Liver (tissue), 9 donors: ENCODE results near the gene SLC35D3. TPM values are rescaled to one million over a fixed set of nuclear protein-coding genes. Genes with fewer than 3 reads are reported as not detected.
"Not testable (repeated sequence)": the region's sequence is repeated elsewhere in the genome, so short reads cannot be mapped to it uniquely, and the experiment has no call there.

Source experiments
- DNase-seq: peaks from one replicate; pipeline ENCODE4 v3.0.0-alpha.2; 2017; ENCODE audit warnings: low spot score
- H3K27ac ChIP-seq, 2 donors: one replicate each; pipeline ENCODE4 v1.7.0; 2013; ENCODE audit warnings: inconsistent platforms in 2 of 2, low read length in 2 of 2, control low read depth in 1 of 2, low read depth in 1 of 2, mild to moderate bottlenecking in 1 of 2
- H3K27me3 ChIP-seq, 4 donors: one replicate each; pipeline versions ENCODE4 v1.6.1 to v1.7.0; 2013; ENCODE audit warnings: low read length in 3 of 4, inconsistent platforms in 1 of 4, mild to moderate bottlenecking in 1 of 4, moderate library complexity in 1 of 4; ENCODE audit not compliant: control insufficient read depth in 4 of 4, insufficient read depth in 4 of 4
- H3K36me3 ChIP-seq, 4 donors: one replicate each; pipeline versions ENCODE4 v1.6.1 to v1.7.0; 2013; ENCODE audit warnings: low read length in 3 of 4, mild to moderate bottlenecking in 3 of 4, low read depth in 1 of 4, moderate library complexity in 1 of 4; ENCODE audit not compliant: control insufficient read depth in 4 of 4, insufficient read depth in 3 of 4
- H3K4me1 ChIP-seq, 4 donors: one replicate each; pipeline versions ENCODE4 v1.6.1 to v1.7.0; 2013; ENCODE audit warnings: low read length in 3 of 4, mild to moderate bottlenecking in 3 of 4, moderate library complexity in 1 of 4; ENCODE audit not compliant: control insufficient read depth in 4 of 4, insufficient read depth in 4 of 4
- H3K4me3 ChIP-seq, 3 donors: one replicate each; pipeline versions ENCODE4 v1.6.1 to v1.7.0; 2013; ENCODE audit warnings: low read length in 3 of 3, control low read depth in 1 of 3, low read depth in 1 of 3, mild to moderate bottlenecking in 1 of 3
- H3K9ac ChIP-seq, 2 donors: one replicate each; pipeline ENCODE4 v1.7.0; 2013; ENCODE audit warnings: low read length in 2 of 2, mild to moderate bottlenecking in 2 of 2, moderate library complexity in 2 of 2, control low read depth in 1 of 2, low read depth in 1 of 2
- H3K9me3 ChIP-seq, 4 donors: one replicate each; pipeline versions ENCODE4 v1.6.1 to v1.7.0; 2013; ENCODE audit warnings: low read length in 3 of 4; ENCODE audit not compliant: control insufficient read depth in 4 of 4
- EGR1 ChIP-seq, 2 donors: IDR thresholded peaks; 2 replicates each; pipeline ENCODE4 v1.6.1; 2016 to 2018; ENCODE audit warnings: antibody characterized with exemption in 2 of 2, low read depth in 2 of 2
- FOXA1 ChIP-seq: IDR thresholded peaks from 2 replicates; pipeline ENCODE4 v1.6.1; 2016; ENCODE audit warnings: antibody characterized with exemption
- FOXA2 ChIP-seq: IDR thresholded peaks from 2 replicates; pipeline ENCODE4 v1.6.1; 2016; ENCODE audit warnings: antibody characterized with exemption
- GABPA ChIP-seq, 2 donors: IDR thresholded peaks in 1 of 2; conservative IDR thresholded peaks in 1 of 2; 2 replicates each; pipeline ENCODE4 v1.6.1; 2016; ENCODE audit warnings: antibody characterized with exemption in 2 of 2, mild to moderate bottlenecking in 1 of 2, moderate library complexity in 1 of 2
- HNF4A ChIP-seq, 2 donors: conservative IDR thresholded peaks; 2 replicates each; pipeline ENCODE4 v1.6.1; 2016; ENCODE audit warnings: antibody characterized with exemption in 2 of 2, mild to moderate bottlenecking in 2 of 2
- JUND ChIP-seq, 2 donors: IDR thresholded peaks; 2 replicates each; pipeline ENCODE4 v1.6.1; 2016; ENCODE audit warnings: antibody characterized with exemption in 2 of 2
- NR2F2 ChIP-seq: IDR thresholded peaks from 2 replicates; pipeline ENCODE4 v1.6.1; 2016; ENCODE audit warnings: antibody characterized with exemption
- RAD21 ChIP-seq, 2 donors: IDR thresholded peaks; 2 replicates each; pipeline ENCODE4 v1.6.1; 2016; ENCODE audit warnings: antibody characterized with exemption in 2 of 2, mild to moderate bottlenecking in 2 of 2
- RXRA ChIP-seq, 2 donors: IDR thresholded peaks; 2 replicates each; pipeline ENCODE4 v1.6.1; 2017 to 2018; ENCODE audit warnings: antibody characterized with exemption in 2 of 2, mild to moderate bottlenecking in 1 of 2
- SP1 ChIP-seq: IDR thresholded peaks from 2 replicates; pipeline ENCODE4 v1.6.1; 2018; ENCODE audit warnings: antibody characterized with exemption, mild to moderate bottlenecking
- TAF1 ChIP-seq: conservative IDR thresholded peaks from 2 replicates; pipeline ENCODE4 v1.6.1; 2016; ENCODE audit warnings: antibody characterized with exemption, mild to moderate bottlenecking
- YY1 ChIP-seq: IDR thresholded peaks from 2 replicates; pipeline ENCODE4 v1.6.1; 2016; ENCODE audit warnings: antibody characterized with exemption, mild to moderate bottlenecking
- WGBS: extraction: QIAGEN DNeasy Blood & Tissue Kit; methylation state at CpG from one replicate; pipeline ENCODE4 v1.1.7; 2013; 5-methylcytosine and 5-hydroxymethylcytosine counted together
- polyA plus RNA-seq, 2 donors: library from polyadenylated mRNA; stranded (reverse) in 1 of 2; unstranded in 1 of 2; fragments of 200-250 nt in 1 of 2; fragments of >200 nt in 1 of 2; fragmentation: Nextera tagmentation in 1 of 2; extraction: Ambion mirVana in 1 of 2; gene quantifications; one replicate each; pipeline versions ENCODE4 v1.2.1 to v1.2.3, GENCODE V29; 2013 to 2015
- total RNA-seq, 2 donors: library from RNA; depleted of rRNA; stranded (reverse); fragments of >200 nt; gene quantifications; one replicate each; pipeline ENCODE4 v1.2.3, GENCODE V29; 2014
- TF ChIP-seq, protein P1 (sequence below): IDR thresholded peaks from 2 replicates; pipeline ENCODE4 v1.6.1; 2016; ENCODE audit warnings: antibody characterized with exemption, mild to moderate bottlenecking
- TF ChIP-seq, protein P2 (sequence below): IDR thresholded peaks from 2 replicates; pipeline ENCODE4 v1.6.1; 2016; ENCODE audit warnings: antibody characterized with exemption
- TF ChIP-seq, protein P3 (sequence below): fragments of 150-350 bp; IDR thresholded peaks from 2 replicates; pipeline ENCODE4 v1.5.1; 2017; ENCODE audit warnings: improper control_type of control experiment, low read depth, low read length; ENCODE audit not compliant: missing input control
- TF ChIP-seq, protein P4 (sequence below): IDR thresholded peaks from 2 replicates; pipeline ENCODE4 v1.6.1; 2016; ENCODE audit warnings: antibody characterized with exemption
- donor health status: healthy.
- donor health status: healthy.
- donor health status: healthy.
- donor health status: healthy.
- donor health status: healthy.

The SLC35D3 gene
- total and polyA plus RNA-seq, 4 donors: 0.56 TPM; not detected in 3

DNA sequence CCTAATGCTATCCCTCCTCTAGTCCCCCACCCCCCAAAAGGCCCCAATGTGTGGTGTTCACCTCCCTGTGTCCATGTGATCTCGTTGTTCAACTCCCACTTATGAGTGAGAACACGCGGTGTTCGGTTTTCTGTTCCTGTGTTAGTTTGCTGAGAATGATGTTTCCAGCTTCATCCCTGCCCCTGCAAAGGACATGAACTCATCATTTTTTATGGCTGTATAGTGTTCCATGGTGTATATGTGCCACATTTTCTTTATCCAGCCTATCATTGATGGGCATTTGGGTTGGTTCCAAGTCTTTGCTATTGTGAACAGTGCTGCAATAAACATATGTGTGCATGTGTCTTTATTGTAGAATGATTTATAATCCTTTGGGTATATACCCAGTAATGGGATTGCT is 45.6 kb upstream of the SLC35D3 start:
- not testable (repeated sequence) for DNase-seq, H3K27me3 ChIP-seq, H3K4me3 ChIP-seq, H3K9ac ChIP-seq, H3K4me1 ChIP-seq, H3K9me3 ChIP-seq, H3K27ac ChIP-seq
- WGBS: 98% methylated on average over 4 of the region's 4 CpGs
- peaks cover 4 to 13% (median 7%) of the 10 kb centered on the region in 4 donors for H3K36me3 ChIP-seq

DNA sequence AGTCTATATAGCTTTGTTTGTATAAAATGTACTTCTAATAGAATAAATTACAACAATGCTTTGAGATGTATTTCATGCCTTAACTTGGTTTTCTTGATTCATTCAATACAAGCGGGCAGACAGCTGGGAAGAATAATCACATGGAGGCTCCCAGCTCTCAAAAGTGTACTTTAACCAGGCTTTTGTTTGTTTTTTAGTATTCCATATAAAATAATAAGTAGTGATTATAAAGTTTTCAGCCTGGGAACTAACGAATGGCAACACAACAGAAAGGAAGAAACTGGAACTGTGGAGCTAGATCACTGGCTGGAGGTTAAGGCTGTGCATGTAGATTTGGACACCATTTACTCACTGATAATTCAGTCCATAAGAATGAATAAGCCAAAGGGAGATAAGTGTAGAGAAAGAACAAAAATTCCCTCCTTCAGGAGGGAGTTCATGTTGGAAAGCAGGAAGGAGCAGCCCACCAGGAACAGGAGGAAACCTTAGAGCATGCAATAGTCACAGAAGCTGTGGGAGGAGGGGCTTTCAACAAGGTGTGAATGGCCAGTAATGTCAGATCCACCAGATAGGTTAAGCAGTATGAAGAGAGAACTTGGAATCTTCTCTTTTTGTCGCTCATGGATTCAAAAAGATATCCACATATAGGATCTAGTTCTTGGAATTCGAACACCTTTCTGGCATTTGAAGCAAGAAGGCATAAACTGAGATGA is 41.2 kb upstream of the SLC35D3 start:
- Histone ChIP-seq H3K9me3 (no peaks in the 10 kb centered on the region), H3K4me1 (no peaks in the 10 kb centered on the region)
- TF ChIP-seq, protein P1, sequence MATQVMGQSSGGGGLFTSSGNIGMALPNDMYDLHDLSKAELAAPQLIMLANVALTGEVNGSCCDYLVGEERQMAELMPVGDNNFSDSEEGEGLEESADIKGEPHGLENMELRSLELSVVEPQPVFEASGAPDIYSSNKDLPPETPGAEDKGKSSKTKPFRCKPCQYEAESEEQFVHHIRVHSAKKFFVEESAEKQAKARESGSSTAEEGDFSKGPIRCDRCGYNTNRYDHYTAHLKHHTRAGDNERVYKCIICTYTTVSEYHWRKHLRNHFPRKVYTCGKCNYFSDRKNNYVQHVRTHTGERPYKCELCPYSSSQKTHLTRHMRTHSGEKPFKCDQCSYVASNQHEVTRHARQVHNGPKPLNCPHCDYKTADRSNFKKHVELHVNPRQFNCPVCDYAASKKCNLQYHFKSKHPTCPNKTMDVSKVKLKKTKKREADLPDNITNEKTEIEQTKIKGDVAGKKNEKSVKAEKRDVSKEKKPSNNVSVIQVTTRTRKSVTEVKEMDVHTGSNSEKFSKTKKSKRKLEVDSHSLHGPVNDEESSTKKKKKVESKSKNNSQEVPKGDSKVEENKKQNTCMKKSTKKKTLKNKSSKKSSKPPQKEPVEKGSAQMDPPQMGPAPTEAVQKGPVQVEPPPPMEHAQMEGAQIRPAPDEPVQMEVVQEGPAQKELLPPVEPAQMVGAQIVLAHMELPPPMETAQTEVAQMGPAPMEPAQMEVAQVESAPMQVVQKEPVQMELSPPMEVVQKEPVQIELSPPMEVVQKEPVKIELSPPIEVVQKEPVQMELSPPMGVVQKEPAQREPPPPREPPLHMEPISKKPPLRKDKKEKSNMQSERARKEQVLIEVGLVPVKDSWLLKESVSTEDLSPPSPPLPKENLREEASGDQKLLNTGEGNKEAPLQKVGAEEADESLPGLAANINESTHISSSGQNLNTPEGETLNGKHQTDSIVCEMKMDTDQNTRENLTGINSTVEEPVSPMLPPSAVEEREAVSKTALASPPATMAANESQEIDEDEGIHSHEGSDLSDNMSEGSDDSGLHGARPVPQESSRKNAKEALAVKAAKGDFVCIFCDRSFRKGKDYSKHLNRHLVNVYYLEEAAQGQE: no peak
- TF ChIP-seq RAD21 (IDR thresholded peaks at IDR 0.05): no peak

DNA sequence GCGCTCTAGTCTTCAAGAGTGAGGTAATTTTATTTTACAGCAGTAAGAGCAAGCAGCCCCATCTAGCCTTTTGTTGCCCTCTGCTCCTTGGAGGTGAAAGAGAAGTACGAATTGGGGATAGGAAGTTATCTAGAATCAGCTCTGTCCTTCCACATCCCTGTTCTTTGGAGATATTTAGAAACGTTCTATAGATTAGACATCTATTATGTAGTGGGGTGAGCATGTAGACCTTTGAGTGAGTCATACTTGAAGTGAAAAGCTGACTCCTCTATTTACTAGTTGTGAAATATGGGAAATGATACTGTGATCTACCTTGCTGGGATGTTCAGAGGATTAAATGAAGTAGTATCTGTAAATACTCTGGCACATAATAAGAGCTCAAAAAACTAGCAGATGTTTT is 36.0 kb upstream of the SLC35D3 start:
- TF ChIP-seq RXRA (IDR thresholded peaks at IDR 0.05): no peak
- no peak for TF ChIP-seq NR2F2
- no peak for TF ChIP-seq TAF1
- TF ChIP-seq SP1: no peak
- no peak for TF ChIP-seq YY1
- TF ChIP-seq, protein P1: no peak
- no peak for TF ChIP-seq RAD21 (IDR thresholded peaks at IDR 0.05)
- TF ChIP-seq, protein P2, sequence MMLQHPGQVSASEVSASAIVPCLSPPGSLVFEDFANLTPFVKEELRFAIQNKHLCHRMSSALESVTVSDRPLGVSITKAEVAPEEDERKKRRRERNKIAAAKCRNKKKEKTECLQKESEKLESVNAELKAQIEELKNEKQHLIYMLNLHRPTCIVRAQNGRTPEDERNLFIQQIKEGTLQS: no peak
- TF ChIP-seq, protein P3, sequence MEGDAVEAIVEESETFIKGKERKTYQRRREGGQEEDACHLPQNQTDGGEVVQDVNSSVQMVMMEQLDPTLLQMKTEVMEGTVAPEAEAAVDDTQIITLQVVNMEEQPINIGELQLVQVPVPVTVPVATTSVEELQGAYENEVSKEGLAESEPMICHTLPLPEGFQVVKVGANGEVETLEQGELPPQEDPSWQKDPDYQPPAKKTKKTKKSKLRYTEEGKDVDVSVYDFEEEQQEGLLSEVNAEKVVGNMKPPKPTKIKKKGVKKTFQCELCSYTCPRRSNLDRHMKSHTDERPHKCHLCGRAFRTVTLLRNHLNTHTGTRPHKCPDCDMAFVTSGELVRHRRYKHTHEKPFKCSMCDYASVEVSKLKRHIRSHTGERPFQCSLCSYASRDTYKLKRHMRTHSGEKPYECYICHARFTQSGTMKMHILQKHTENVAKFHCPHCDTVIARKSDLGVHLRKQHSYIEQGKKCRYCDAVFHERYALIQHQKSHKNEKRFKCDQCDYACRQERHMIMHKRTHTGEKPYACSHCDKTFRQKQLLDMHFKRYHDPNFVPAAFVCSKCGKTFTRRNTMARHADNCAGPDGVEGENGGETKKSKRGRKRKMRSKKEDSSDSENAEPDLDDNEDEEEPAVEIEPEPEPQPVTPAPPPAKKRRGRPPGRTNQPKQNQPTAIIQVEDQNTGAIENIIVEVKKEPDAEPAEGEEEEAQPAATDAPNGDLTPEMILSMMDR: no peak
- TF ChIP-seq FOXA1: no peak
- no peak for TF ChIP-seq HNF4A (conservative IDR thresholded peaks at IDR 0.05)
- no peak for TF ChIP-seq GABPA (IDR thresholded peaks at IDR 0.05 in 1 of 2, conservative IDR thresholded peaks at IDR 0.05 in 1 of 2)
- TF ChIP-seq JUND (IDR thresholded peaks at IDR 0.05): no peak
- TF ChIP-seq EGR1 (IDR thresholded peaks at IDR 0.05; ENCODE audit: low read depth in 2 of 2): no peak
- TF ChIP-seq FOXA2: no peak
- TF ChIP-seq, protein P4, sequence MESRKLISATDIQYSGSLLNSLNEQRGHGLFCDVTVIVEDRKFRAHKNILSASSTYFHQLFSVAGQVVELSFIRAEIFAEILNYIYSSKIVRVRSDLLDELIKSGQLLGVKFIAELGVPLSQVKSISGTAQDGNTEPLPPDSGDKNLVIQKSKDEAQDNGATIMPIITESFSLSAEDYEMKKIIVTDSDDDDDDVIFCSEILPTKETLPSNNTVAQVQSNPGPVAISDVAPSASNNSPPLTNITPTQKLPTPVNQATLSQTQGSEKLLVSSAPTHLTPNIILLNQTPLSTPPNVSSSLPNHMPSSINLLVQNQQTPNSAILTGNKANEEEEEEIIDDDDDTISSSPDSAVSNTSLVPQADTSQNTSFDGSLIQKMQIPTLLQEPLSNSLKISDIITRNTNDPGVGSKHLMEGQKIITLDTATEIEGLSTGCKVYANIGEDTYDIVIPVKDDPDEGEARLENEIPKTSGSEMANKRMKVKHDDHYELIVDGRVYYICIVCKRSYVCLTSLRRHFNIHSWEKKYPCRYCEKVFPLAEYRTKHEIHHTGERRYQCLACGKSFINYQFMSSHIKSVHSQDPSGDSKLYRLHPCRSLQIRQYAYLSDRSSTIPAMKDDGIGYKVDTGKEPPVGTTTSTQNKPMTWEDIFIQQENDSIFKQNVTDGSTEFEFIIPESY: no peak
- 88% methylated on average over 3 of the region's 3 CpGs for WGBS
- no peaks in the 10 kb centered on the region for H3K27me3 ChIP-seq

More for the DNA sequence above, 41.2 kb upstream of the SLC35D3 start:
- no peak overlapping the region for H3K9ac ChIP-seq
- no peaks in the 10 kb centered on the region for H3K36me3 ChIP-seq
- no peak overlapping the region for H3K4me3 ChIP-seq
- DNase-seq: no peak
- H3K27ac ChIP-seq: no peak overlapping the region
- WGBS: 92% methylated on average over 4 of the region's 4 CpGs
- H3K27me3 ChIP-seq: no peaks in the 10 kb centered on the region

More for the DNA sequence above, 36.0 kb upstream of the SLC35D3 start:
- no peaks in the 10 kb centered on the region for H3K36me3 ChIP-seq
- no peaks in the 10 kb centered on the region for H3K4me1 ChIP-seq
- DNase-seq: no peak
- no peak overlapping the region for H3K27ac ChIP-seq
- H3K4me3 ChIP-seq: no peak overlapping the region
- H3K9ac ChIP-seq: no peak overlapping the region
- H3K9me3 ChIP-seq: no peaks in the 10 kb centered on the region
